SK-N-MC (cell line): ENCODE measurements around the gene IRGQ.

Source experiments
- EZH2 ChIP-seq: fragments of 200-600 bp; sonication (generic); IDR thresholded peaks from one replicate; pipeline ENCODE4 v1.6.1; 2017; ENCODE audit warnings: antibody characterized with exemption
- POLR2AphosphoS5 ChIP-seq: IDR thresholded peaks from 2 replicates; pipeline ENCODE4 v1.6.1; 2012; ENCODE audit warnings: mild to moderate bottlenecking, low read depth, low read length, borderline replicate concordance

- no peak for TF ChIP-seq EZH2
- no peak for TF ChIP-seq POLR2AphosphoS5
Observed at GRCh38 chr19:43606569-43607229, 10.8 kb upstream of the IRGQ start.
